ENCODE results near the gene RANBP1. TPM values are rescaled to one million over a fixed set of nuclear protein-coding genes. Genes with fewer than 3 reads are reported as not detected.
A peak's percentile ranks its signal among the peaks of the same experiment; 100 is the strongest.

Gene RANBP1
- total RNA-seq, 2 experiments from 2014 or later: 402 to 506 TPM

DNA sequence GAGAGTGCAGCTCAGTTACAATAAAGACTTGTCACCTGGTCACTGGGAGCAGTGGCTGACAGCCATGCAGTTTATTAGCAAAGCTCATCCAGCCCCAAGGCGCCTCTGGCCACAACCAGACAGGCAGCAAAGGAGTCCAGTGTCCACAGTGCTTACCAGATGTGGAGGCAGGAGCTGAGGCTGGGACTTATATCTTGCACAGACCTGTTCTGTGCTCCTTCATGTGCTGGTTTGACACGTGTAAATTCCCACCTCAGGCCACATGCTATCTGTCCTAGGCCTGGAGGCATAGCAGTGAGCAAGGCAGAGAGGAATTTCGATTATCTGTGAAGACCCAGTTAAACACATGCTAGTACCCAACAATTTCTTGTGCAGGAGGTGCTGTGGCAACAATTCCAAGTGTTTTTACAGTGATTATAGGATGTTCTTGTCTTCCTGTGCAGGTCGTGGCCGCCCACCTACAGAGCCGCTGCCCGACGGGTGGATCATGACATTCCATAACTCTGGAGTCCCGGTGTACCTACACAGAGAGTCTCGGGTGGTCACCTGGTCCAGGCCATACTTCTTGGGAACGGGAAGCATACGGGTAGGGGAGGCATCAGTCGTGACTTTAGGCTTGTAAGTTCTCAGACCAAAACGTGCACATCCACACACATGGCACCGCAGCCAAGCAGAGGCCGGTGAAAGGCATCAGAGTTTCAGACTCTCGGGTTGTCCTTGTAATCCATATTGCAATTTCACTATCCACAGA is 26.5 kb upstream of the RANBP1 start:
- Mint-ChIP-seq H3K4me3 (no peak overlapping the region), H3K36me3 (ENCODE audit: low read depth) (peaks cover 64% of the 10 kb centered on the region), H3K27me3 (no peaks in the 10 kb centered on the region), H3K4me1 (peaks cover 16% of the 10 kb centered on the region), H3K27ac (peak overlapping the region; percentile 33), H3K9me3 (ENCODE audit: low read depth) (no peaks in the 10 kb centered on the region)
- intact Hi-C loops (cut with DNase I, micrococcal nuclease): no loop called here
- ATAC-seq (no peak), DNase-seq (no peak)
- CTCF ChIA-PET: interaction anchor here (1.0 to 1.2 kb wide), 3 partner anchors 9 to 16 kb away, joined by 3 to 4 read pairs (median 3); no protein-coding TSS in a partner anchor
- POLR2A ChIA-PET: no interaction called here

DNA sequence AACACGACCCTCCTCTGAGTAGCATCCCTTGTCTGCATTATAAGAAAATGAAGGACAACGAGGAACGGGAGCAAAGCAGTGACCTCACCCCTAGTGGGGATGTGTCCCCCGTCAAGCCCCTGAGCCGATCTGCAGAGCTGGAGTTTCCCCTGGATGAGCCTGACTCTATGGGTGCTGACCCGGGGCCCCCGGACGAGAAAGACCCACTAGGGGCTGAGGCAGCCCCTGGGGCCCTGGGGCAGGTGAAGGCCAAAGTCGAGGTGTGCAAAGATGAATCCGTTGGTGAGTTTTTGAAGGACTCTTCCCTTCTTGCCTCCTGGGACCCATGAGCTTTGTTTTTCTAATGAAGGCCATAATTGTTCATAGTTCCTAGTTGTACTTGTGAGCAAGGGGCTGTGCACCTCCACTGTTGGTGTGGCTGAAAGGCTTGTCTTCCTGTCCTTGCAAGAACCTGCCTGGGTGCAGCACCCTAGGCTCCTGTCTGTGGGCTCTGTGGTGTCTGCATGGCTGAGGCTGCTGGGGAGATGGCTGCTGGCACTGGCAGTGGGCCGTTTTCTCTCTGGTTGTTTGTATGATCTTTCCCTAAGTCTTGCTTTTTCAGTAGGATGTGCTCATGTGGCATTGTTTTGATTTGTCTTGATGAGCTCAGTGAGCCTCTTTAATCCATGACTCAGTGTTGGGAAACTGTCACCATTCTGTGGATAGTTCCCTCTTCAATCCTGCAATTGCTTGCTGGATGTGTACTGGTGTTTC is 25.8 kb upstream of the RANBP1 start:
- DNase-seq: no peak
- no peak overlapping the region for H3K4me3 Mint-ChIP-seq
- H3K27me3 Mint-ChIP-seq: no peaks in the 10 kb centered on the region
- CTCF ChIA-PET: interaction anchor here (1.2 kb wide), 1 partner anchor 9 kb away, joined by 3 read pairs; no protein-coding TSS in a partner anchor
- no peaks in the 10 kb centered on the region for H3K9me3 Mint-ChIP-seq (ENCODE audit: low read depth)
- intact Hi-C loops (cut with DNase I, micrococcal nuclease): no loop called here
- no peak overlapping the region for H3K27ac Mint-ChIP-seq
- POLR2A ChIA-PET: no interaction called here
- ATAC-seq: no peak
- H3K4me1 Mint-ChIP-seq: peaks cover 17% of the 10 kb centered on the region
- H3K36me3 Mint-ChIP-seq (ENCODE audit: low read depth): peaks cover 68% of the 10 kb centered on the region

DNA sequence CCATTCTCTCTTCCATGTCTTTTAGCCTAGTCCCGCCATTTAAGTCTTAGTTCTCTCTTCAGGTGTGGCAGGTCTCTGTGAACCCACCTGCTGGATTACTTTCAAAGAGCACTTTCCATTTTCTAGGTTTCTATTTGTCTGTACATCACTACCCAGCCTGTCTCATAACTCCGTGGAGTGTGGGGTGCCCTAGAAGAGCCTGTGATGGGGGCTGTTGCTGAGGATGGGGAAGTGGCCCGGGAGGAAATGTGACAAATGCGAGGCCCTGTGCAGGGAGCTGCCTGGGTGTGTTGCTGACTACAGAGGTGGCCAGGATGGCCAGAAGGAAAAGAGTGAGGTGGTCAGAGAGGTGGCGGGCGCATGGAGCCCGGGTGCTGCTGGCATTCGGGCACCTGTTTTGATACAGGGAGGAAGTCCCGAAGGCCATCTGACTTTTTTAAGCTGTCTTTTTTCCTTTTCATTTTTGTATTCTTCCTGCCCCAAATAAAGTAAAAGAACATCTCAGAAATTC is 25.1 kb upstream of the RANBP1 start:
- H3K27me3 Mint-ChIP-seq: no peaks in the 10 kb centered on the region
- peaks cover 74% of the 10 kb centered on the region for H3K36me3 Mint-ChIP-seq (ENCODE audit: low read depth)
- ChIA-PET CTCF (interaction anchor here (0.6 to 1.2 kb wide), 2 partner anchors 8 to 9 kb away, joined by 3 to 4 read pairs; no protein-coding TSS in a partner anchor), POLR2A (no interaction called here)
- DNase-seq (no peak), ATAC-seq (no peak)
- intact Hi-C loops (cut with DNase I, micrococcal nuclease): no loop called here
- no peak overlapping the region for H3K27ac Mint-ChIP-seq
- H3K9me3 Mint-ChIP-seq (ENCODE audit: low read depth): no peaks in the 10 kb centered on the region
- H3K4me1 Mint-ChIP-seq: peaks cover 23% of the 10 kb centered on the region
- no peak overlapping the region for H3K4me3 Mint-ChIP-seq

DNA sequence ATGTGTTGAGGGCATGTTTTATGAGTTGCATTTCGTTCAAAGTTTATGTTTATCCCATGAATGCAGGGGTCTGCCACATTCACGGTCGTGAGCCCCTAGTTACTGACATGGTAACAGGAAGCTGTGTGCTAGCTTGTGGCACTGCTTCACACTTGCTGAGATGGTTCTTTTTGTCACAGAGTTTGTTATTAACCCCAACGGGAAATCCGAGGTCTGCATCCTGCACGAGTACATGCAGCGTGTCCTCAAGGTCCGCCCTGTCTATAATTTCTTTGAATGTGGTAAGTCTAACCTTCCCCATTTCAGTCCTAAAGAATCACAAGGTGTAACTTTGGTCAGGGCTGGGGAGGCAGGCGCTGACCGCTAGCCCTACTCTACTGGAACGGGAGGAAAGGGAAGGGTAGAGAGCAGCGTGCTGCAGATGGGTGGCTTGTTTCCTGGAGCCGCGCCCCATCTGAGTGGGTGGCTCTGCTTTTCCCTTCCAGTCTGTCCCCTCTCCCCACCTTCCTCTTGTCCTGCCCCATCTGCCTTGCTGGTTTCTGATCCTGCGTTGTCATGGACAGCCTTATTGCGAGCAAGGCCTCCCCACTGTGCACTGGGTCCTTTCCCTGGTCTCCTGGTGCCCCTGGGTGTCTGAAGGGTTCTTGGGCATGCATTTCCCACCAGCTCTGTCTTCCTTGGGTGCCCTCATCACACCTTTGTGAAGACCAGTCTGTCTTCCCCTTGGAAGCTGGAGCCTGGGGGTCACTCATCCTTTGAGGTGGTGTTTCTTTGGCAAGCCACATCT is 24.0 kb upstream of the RANBP1 start:
- DNase-seq (no peak), ATAC-seq (no peak)
- POLR2A ChIA-PET: no interaction called here
- Mint-ChIP-seq H3K27me3 (no peaks in the 10 kb centered on the region), H3K27ac (no peak overlapping the region), H3K36me3 (ENCODE audit: low read depth) (peaks cover 74% of the 10 kb centered on the region), H3K4me3 (no peak overlapping the region), H3K4me1 (peaks cover 28% of the 10 kb centered on the region), H3K9me3 (ENCODE audit: low read depth) (peaks cover 2% of the 10 kb centered on the region)
- CTCF ChIA-PET: interaction anchor here (0.6 kb wide), 1 partner anchor 145 kb away, joined by 3 read pairs; no protein-coding TSS in a partner anchor
- intact Hi-C loops (cut with DNase I, micrococcal nuclease): no loop called here

DNA sequence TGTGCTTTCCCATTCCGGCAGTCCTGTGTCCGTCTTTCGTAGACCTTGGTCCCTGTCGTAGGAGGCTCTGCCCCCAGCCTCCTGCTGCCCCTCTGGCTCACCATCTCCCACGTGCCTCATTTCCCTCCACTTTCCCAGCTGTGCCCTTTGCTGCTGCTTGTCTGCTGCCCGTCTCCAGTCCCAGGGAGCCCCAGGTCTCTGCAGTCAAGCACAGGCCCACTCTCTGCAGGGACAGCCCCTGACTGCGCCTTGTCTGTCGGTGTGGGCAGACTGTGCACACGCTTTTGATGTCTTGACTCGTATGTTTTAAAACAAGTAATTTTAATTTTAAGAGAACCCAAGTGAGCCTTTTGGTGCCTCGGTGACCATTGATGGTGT is 23.4 kb upstream of the RANBP1 start:
- H3K4me3 Mint-ChIP-seq: no peak overlapping the region
- H3K36me3 Mint-ChIP-seq (ENCODE audit: low read depth): peaks cover 74% of the 10 kb centered on the region
- ATAC-seq (no peak), DNase-seq (no peak)
- H3K4me1 Mint-ChIP-seq: peaks cover 32% of the 10 kb centered on the region
- no peak overlapping the region for H3K27ac Mint-ChIP-seq
- H3K27me3 Mint-ChIP-seq: no peaks in the 10 kb centered on the region
- ChIA-PET CTCF (interaction anchor here (0.7 kb wide), 1 partner anchor 20 kb away, joined by 3 read pairs; no protein-coding TSS in a partner anchor), POLR2A (interaction anchor here (1.1 kb wide), 1 partner anchor 16 kb away, joined by 4 read pairs; no protein-coding TSS in a partner anchor)
- intact Hi-C loops (cut with DNase I, micrococcal nuclease): no loop called here
- H3K9me3 Mint-ChIP-seq (ENCODE audit: low read depth): peaks cover 2% of the 10 kb centered on the region

DNA sequence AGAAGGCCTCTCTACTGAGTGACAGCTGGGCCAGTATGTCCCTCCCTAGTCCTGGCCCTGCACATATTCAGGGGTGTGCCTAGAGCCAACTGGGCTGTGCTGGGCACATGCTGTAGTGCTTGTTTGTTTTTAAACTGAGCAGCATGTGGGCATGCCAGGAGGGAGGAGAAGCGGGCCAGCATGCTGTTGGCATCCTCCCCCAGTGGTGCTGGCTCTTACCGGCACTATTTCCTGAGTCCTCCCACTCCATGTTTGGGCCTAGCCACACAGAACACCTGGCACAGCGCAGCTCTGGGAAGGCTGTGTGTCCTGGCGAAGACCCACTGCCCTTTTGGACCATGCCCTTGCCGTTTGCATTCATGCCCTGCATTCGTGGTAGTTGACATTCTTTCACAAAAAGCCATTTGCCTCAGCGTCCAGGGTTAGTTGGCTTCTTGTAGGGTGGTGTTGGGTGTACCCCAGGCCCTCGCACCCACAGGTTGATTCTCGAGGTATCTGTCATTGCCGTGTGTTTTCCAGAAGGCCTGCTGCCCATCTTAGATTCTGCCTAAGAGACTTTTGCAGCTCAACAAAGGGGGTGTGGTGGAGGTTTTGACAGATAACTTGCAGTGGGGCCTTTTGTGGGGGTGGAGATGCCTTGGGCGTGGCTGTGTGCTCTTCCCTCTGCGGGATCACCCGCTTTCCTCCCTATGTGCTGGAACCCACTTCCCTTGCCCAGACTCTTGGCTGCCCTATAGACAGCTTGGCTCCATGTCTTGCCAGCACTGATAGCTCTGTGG is 22.3 kb upstream of the RANBP1 start:
- CTCF ChIA-PET: interaction anchor here (0.5 to 3.2 kb wide), 3 partner anchors 18 to 122 kb away, joined by 3 to 10 read pairs (median 3); no protein-coding TSS in a partner anchor
- Mint-ChIP-seq H3K27ac (no peak overlapping the region), H3K36me3 (ENCODE audit: low read depth) (peaks cover 75% of the 10 kb centered on the region), H3K4me3 (no peak overlapping the region), H3K27me3 (no peaks in the 10 kb centered on the region), H3K4me1 (peaks cover 39% of the 10 kb centered on the region), H3K9me3 (ENCODE audit: low read depth) (peaks cover 2% of the 10 kb centered on the region)
- intact Hi-C loops (cut with DNase I, micrococcal nuclease): no loop called here
- no peak for DNase-seq
- POLR2A ChIA-PET: interaction anchor here (1.1 kb wide), 1 partner anchor 15 kb away, joined by 4 read pairs; no protein-coding TSS in a partner anchor
- no peak for ATAC-seq

DNA sequence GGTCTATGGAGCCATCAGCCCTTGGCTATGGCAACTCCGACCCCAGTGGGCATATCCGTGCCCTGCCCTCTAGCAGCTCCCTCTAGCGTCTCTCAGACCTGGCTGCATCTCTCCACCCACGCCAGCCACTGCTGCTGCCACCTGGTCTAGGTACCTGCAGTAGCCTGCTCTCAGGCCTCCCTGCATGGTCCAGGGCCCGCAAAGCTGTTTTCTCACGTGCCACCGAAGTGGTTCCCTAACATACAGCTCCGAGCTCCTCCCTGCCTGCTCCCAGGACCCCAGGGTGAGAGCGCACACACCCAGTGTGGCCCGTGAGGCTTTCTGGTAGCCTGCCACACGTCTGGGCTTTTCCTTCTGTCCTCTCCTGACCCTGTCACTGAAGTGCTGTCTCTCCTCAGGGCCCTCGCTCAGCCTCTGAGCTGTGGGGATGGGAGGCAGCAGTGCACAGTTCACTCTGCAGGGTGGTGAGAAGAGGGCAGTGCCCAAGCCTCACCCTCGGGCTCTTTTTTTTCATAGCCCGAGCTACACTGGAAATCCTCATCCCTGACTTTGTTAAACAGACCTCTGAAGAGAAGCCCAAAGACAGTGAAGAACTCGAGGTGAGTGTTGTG is 21.6 kb upstream of the RANBP1 start:
- peaks cover 75% of the 10 kb centered on the region for H3K36me3 Mint-ChIP-seq (ENCODE audit: low read depth)
- H3K4me3 Mint-ChIP-seq: no peak overlapping the region
- POLR2A ChIA-PET: no interaction called here

DNA sequence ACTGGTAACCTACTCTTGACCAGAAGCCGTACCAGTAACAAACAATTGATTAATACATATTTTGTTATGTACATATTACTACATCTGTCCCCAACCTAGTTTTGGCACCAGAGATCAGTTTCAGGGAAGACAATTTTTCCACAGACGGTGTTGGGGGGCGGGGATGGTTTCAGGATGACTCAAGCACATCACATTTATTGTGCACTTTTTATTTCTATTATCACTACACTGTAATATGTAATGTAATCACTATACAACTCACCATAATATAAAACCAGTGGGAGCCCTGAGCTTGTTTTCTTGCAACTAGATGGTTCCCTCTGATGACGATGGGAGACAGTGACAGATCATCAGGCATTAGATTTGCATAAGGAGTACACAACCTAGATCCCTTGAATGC is 20.4 kb upstream of the RANBP1 start:
- intact Hi-C loops (cut with DNase I, micrococcal nuclease): loop anchor here in 1 of 2 experiments (5.0 kb wide), 1 partner anchor 48 kb away; no protein-coding TSS in a partner anchor
- Mint-ChIP-seq H3K27ac (peak overlapping the region; percentile 82), H3K4me3 (no peak overlapping the region), H3K4me1 (peaks cover 56% of the 10 kb centered on the region), H3K27me3 (no peaks in the 10 kb centered on the region), H3K36me3 (ENCODE audit: low read depth) (peaks cover 78% of the 10 kb centered on the region), H3K9me3 (ENCODE audit: low read depth) (peaks cover 2% of the 10 kb centered on the region)
- DNase-seq (peak; percentile 59), ATAC-seq (peak; percentile 18)
- ChIA-PET POLR2A (no interaction called here), CTCF (interaction anchor here (0.7 to 3.2 kb wide), 3 partner anchors 14 to 377 kb away, joined by 3 to 10 read pairs (median 3); no protein-coding TSS in a partner anchor)

More for the DNA sequence above, 21.6 kb upstream of the RANBP1 start:
- CTCF ChIA-PET: interaction anchor here (0.5 to 3.2 kb wide), 4 partner anchors 17 to 516 kb away, joined by 3 to 10 read pairs (median 3); no protein-coding TSS in a partner anchor
- Mint-ChIP-seq H3K9me3 (ENCODE audit: low read depth) (peaks cover 2% of the 10 kb centered on the region), H3K27me3 (no peaks in the 10 kb centered on the region), H3K27ac (peak overlapping the region; percentile 39), H3K4me1 (peaks cover 46% of the 10 kb centered on the region)
- ATAC-seq (no peak), DNase-seq (no peak)
- intact Hi-C loops (cut with DNase I, micrococcal nuclease): no loop called here

DNA sequence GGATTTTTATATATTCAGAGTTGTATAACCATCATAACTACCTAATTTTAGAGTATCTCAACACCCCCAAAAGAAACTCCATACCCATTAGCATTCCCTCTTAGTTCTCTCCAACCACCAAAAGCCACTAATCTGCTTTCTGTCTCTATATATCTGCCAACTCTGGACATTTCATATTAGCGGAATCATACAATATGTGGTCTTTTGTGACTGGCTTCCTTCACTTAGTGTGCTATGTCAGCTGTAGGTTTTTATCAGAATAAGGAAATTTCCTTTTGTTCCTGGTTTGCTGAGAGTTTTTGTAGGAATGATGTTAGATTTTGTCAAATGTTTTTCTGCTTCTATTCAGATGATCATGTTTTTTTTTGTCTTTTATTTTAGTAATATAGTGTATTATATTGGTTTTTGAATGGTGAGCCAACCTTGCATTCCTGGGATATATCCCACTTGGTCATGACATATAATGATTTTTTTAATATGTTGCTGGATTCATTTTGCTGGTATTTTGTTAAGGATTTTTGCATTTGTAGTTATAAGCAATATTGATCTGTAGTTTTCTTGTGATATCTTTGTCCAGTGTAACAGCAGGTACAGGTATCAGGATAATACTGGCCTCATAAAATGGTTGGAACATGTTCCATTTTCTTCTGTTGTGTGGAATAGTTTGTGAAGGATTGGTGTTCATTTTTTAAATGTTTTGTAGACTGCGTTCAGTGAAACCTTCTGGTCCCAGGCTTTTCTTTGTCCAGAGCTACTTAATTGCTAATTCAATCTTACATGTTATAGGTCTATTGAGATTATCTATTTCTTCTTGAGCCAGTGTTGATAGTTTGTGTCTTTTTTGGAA is 19.1 kb upstream of the RANBP1 start:
- H3K9me3 Mint-ChIP-seq (ENCODE audit: low read depth): peaks cover 2% of the 10 kb centered on the region
- H3K4me3 Mint-ChIP-seq: no peak overlapping the region
- DNase-seq (no peak), ATAC-seq (no peak)
- peak overlapping the region; percentile 15 for H3K27ac Mint-ChIP-seq
- ChIA-PET CTCF (interaction anchor here (1.0 to 3.2 kb wide), 3 partner anchors 12 to 15 kb away, joined by 3 to 10 read pairs (median 4); no protein-coding TSS in a partner anchor), POLR2A (no interaction called here)
- no peaks in the 10 kb centered on the region for H3K27me3 Mint-ChIP-seq
- peaks cover 67% of the 10 kb centered on the region for H3K4me1 Mint-ChIP-seq
- peaks cover 73% of the 10 kb centered on the region for H3K36me3 Mint-ChIP-seq (ENCODE audit: low read depth)
- intact Hi-C loops (cut with DNase I, micrococcal nuclease): loop anchor here in 1 of 2 experiments (5.0 kb wide), 1 partner anchor 49 kb away; no protein-coding TSS in a partner anchor
